ENCODE measurements around the gene D2HGDH.
"Not testable (repeated sequence)": the region's sequence is repeated elsewhere in the genome, so short reads cannot be mapped to it uniquely, and the experiment has no call there.

The D2HGDH gene

DNA sequence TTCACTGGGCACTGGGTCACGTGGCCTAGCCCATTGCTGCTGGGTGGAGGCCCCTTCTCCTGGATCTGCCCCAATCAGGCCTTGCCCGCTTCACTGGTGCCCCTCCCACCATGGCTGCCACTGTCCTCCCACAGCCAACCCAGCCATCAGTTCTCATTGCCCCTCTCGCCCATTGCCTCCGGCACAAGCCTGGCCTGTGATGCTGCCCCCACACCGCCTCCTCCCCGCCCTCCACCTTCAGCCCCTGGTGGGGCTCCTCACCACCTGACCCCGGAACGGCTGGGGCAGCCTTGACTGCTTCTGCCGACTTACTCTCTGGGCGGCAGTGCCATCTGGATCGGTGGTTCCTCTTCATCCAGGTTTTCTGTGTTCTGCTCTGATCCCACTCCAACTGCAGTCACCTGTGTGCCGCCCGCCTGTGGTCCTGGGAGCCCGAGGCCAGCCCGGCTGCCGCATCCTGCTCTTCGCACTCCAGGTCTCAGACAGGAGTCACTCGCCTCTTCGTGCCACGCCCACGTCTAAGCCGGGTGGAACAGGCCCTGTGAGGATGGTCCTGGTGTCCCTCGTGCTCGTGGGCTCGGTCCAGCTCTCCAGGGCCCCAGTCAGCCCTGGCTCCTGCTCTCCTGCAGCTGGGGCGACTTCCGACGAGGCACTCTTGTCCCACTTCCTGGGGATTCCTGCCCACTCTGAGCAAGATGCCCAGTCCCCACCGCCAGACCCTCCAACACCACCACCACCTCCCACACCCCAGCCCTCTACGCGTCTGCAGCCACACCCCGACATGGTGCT lies 14.2 kb downstream of the D2HGDH start:
- no peak for DNase-seq (ENCODE audit: low spot score)

DNA sequence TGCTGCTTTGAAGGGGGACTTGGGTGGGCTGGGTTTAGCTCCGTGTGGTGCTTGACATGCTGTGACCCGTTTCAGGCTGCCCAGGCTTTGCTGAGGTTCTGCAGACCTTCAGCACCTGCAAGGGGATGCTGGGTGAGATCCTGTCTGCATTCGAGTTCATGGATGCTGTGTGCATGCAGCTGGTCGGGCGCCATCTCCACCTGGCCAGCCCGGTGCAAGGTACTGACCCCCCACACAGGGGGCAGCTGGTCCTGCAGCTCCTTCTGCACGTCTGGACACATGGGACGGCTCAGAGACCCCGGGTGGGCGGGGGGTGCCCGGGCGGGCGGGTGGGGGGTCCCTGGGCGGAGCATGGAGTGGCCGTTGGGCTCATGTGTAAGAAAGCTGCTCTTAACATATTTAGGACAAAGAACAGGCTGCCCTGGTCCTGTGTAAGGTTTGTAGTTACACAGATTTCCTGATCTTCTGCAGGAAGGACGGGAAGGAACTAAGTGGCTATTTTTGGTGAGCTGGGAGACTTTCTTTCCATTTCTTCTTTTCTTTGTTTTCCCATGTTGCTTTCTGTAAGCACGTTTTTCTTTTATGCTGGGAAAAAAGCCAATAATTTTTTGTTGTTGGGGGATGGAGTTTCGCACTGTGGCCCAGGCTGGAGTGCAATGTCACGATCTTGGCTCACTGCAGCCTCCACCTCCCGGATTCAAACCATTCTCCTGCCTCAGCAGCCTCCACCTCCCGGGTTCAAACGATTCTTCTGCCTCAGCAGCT lies 15.8 kb downstream of the D2HGDH start:
- DNase-seq (ENCODE audit: low spot score) = no peak

GRCh38 chr2:241751152-241751551 lies 16.7 kb downstream of the D2HGDH start:
- DNase-seq (ENCODE audit: low spot score) = no peak

GRCh38 chr2:241751776-241752175 lies 17.3 kb downstream of the D2HGDH start:
- no peak for DNase-seq (ENCODE audit: low spot score)

- no peak for DNase-seq (ENCODE audit: low spot score)
These were observed 17.8 kb downstream of the D2HGDH start for GRCh38 chr2:241752253-241752652.

- DNase-seq (ENCODE audit: low spot score) = no peak
These were observed 18.4 kb downstream of the D2HGDH start for GRCh38 chr2:241752689-241753276.

DNA sequence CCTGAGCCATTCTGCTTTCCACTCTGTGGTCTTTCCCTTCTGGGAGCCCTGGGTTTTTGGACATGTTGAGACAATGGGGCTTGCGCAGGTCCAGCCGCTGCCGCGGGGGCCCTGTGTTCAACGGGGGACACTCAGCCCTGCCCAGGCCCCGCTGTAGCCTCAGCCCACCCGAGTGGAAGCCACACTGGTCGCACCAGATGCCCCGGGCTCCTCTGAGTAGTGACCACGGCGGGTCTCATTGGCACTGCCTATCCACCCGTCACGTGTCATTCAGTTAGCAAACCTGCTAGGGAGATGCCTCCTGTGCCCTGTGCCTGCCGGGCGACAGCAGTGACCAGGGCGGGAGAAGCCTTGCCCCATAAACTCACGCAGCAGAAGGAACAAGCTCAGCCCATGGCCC lies 19.1 kb downstream of the D2HGDH start:
- DNase-seq (ENCODE audit: low spot score) = no peak

DNA sequence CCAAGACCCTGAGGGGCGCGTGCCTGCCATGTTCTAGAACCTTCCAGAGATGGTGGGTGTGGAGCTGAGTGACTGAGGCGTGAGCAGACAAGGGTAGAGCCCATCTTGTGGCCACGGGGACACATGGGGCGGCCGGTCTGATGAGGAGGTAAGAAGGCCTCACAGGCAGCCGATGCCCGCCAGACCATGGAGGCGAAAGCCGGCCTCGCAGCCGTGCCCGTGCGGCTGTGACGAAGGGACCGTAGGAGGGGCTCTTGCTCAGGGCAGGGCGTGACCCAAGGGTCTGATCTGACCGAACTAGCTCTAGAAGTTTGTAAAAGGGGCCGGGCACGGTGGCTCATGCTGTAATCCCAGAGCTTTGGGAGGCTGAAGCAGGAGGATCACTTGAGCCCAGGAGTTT lies 19.6 kb downstream of the D2HGDH start:
- DNase-seq (ENCODE audit: low spot score) = no peak

DNA sequence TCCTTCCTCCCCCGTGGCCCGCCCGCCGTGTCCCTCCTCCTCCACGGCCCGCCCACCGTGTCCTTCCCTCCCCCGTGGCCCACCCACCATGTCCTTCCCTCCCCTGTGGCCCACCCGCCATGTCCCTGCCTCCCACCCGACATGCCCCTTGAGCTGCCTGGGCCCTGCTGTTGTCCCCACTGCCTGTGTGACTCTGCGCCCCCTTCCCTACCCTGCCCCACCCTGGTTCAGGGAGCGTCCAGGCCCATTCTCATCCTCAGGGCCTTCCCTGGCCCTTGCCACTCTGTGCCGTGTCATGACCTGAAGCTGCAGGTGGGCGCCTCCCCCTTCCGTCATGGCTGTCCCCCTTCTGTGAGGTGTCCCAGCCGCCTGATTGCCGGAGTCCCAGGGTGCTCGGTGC lies 20.7 kb downstream of the D2HGDH start:
- no peak for DNase-seq (ENCODE audit: low spot score)

DNA sequence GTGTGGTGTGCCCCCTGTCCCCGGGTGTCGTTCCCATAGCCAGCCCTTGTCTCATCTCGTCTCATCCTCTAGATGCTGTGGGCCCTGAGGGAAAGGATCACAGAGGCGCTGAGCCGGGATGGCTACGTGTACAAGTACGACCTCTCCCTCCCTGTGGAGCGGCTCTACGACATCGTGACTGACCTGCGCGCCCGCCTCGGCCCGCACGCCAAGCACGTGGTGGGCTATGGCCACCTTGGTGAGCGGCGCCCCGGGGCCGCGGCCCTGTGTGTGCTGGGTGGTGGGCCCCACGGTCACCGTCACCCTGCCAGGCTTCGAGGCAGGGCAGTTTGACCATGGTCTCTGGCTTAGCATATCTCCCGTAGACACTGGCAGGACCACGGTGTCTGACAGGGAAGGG lies 21.3 kb downstream of the D2HGDH start:
- no peak for DNase-seq (ENCODE audit: low spot score)

DNA sequence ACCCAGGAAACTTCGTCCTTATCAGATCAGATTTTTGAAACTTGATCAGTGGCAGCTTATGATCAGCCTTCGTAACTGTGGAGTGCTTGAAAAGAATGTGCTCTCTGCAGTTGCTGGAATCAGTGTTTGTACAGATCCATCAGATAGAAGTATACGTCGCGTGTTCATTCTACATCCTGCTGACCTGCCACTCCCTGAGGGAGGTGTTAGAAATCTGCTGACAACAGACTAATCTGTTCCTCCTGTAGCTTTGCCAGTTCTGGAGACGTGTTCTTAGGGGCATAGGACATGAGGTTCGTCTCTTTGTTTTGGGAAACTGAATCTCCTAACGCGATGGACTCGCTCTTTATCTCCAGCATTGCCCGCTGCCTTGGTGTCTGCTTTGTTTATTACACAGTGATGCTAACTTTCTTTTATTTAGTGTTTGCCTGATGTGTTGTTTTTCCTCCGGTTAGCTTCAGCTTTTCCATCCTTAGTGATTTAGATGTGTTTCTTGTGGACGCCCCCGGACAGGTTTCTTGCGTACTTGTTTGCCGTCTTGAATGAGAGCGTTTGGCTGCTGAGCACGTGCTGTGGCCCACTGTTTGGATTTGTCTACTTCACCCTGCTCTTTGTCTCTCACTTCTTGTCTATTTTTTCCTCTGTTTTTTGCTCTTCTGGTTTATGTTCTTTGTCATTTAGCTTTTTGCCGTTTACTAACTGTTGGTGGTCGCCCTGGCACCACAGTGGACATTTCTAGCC lies 24.8 kb downstream of the D2HGDH start:
- DNase-seq (ENCODE audit: low spot score) = no peak

DNA sequence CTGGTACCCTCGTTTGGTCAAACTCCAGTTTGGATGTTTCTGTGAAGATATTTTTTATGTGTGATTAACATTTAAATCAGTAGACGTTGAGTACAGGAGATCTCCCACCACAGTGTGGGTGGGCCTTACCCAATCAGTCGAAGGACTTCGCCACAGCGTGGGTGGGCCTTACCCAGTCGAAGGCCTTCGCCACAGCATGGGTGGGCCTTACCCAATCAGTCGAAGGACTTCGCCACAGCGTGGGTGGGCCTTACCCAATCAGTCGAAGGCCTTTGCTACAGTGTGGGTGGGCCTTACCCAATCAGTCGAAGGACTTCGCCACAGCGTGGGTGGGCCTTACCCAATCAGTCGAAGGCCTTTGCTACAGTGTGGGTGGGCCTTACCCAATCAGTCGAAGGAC lies 25.5 kb downstream of the D2HGDH start:
- DNase-seq (ENCODE audit: low spot score) = not testable (repeated sequence)

GRCh38 chr2:241760301-241760771 lies 25.9 kb downstream of the D2HGDH start:
- no peak for DNase-seq (ENCODE audit: low spot score)

- no peak for DNase-seq (ENCODE audit: low spot score)
These were observed 28.0 kb downstream of the D2HGDH start for GRCh38 chr2:241762321-241762932.

GRCh38 chr2:241762933-241763369 lies 28.5 kb downstream of the D2HGDH start:
- no peak for DNase-seq (ENCODE audit: low spot score)

DNA sequence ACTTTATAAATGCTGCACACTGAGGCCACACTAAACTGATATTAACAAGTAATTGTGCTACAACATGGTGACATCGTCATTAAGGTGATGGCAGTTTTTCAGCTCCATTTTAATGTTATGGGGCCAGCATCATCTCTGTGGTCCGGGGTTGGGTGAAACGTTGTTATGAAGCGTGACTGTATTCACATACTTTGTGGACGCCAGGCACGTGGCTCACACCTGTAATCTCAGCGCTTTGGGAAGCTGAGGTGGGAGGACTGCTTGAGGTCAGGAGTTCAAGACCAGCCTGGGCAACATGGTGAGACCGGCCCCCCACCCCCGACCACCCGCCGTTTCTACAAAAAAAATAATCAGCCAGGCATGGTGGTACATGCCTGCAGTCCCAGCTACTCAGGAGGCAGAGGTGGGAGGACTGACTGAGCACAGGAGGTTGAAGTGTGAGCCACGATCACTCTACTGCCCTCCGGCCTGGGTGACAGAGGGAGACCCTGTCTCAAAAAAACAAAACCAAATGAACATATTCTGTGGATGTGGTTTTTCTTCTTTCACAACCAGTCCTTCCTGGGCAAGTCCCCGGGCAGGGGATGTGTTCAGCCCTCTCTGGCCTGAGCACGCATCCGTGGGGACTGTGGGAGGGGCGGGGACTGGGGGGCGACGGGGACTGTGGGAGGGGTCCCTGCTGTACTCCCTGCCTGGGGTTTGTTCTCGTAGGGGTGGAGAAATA lies 29.3 kb downstream of the D2HGDH start:
- DNase-seq (ENCODE audit: low spot score) = no peak

DNA sequence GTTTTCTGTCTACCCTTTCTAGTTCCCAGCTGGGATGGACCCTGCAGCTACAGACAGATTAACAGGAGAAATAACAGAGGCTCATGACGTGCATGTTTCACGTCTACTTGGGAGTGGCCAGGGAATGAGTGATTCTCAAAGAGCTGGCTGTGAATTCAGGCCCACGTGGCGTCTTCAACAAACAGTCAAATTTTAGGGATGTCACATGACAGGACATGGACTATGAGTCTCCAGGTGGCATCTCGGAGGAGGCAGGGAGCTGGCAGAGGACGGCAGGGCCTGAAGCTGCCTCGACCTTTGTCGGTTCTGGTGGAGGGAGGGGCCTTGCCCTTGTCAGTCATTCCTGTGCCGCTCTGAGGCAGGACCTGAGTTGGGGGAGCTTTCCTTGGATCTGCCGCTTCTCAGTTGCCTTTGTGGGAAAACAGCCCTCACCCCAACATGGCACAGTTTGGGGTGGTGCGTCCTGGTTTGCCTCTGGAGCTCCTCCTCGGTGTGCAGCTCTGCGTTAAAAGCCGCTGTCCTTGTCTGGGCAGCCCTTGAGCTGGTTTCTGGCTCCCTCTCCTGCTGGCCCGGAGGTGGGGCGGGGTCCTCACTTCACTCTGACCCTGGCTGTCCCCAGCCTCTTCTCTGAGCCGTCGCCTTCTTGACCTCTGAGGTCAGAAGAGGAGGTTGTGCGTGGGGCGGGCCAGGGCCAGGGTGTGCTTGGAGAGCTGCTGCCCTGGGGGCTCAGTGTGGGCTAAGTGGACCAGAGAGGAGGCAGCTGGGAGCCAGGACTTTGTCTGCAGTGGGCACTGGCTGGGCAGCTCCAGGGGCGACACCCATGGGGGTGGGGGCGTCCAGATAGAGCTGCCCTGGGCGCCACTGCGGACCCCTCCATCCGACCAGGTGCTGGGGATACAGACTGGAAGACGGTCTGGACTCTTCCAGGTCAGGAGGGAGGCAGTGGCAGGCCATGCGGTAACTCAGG lies 30.1 kb downstream of the D2HGDH start:
- DNase-seq (ENCODE audit: low spot score) = no peak

GRCh38 chr2:241767464-241768250 lies 33.2 kb downstream of the D2HGDH start:
- no peak for DNase-seq (ENCODE audit: low spot score)

- no peak for DNase-seq (ENCODE audit: low spot score)
These were observed 33.9 kb downstream of the D2HGDH start for GRCh38 chr2:241768251-241768711.
